Naive thymus-derived CD8-positive, alpha-beta T cell (primary cell): ENCODE results near the gene NUFIP1. TPM values are rescaled to one million over a fixed set of nuclear protein-coding genes. Genes with fewer than 3 reads are reported as not detected.

Source experiments
- polyA plus RNA-seq, 3 donors: library from polyadenylated mRNA; unstranded; fragments of 300-500 nt; fragmentation: Illumina TruSeq; gene quantifications; one replicate each; pipeline ENCODE4 v1.2.3, GENCODE V29; 2021
- total RNA-seq, 8 experiments: library from RNA in 2 of 8; stranded (reverse) in 2 of 8; gene quantifications; one replicate each; pipeline ENCODE4 v1.2.3 and lab custom pipeline; 2021 to 2026

Gene NUFIP1
- total and polyA plus RNA-seq, 5 experiments from 2014 or later, result 3.5 to 5.5 (median 4.3) TPM

Other genes with a start within 250 kb of the NUFIP1 start
- 10 to 100 TPM; 40.7 to 41.2 TPM for gene GPALPP1, start 67 bp upstream of the NUFIP1 start, total RNA-seq
- 10 to 100 TPM; 13.5 to 23.5 (median 17.8) TPM for gene GPALPP1, start 67 bp upstream of the NUFIP1 start, polyA plus RNA-seq
- gene GTF2F2, start 131.0 kb upstream of the NUFIP1 start, total RNA-seq, result 10 to 100 TPM; 16.2 to 17.1 TPM
- gene GTF2F2, start 131.0 kb upstream of the NUFIP1 start, polyA plus RNA-seq, result 1 to 10 TPM; 7.1 to 8.2 (median 7.5) TPM
- gene KCTD4, start 211.6 kb upstream of the NUFIP1 start, total RNA-seq, result not detected
- gene KCTD4, start 211.6 kb upstream of the NUFIP1 start, polyA plus RNA-seq, result under 1 TPM in 1 of 3 donors, not detected in 2; 0.16 TPM